HG02588 (cell line): ENCODE measurements around the gene XKR3.
"Not testable (repeated sequence)": the region's sequence is repeated elsewhere in the genome, so short reads cannot be mapped to it uniquely, and the experiment has no call there.

Experiments used
- ATAC-seq: cut with Tn5 transposase; IDR thresholded peaks from one replicate; pipeline ENCODE4 v1.9.1; 2021; ENCODE audit warnings: mild to moderate bottlenecking, moderate library complexity; ENCODE audit not compliant: unreplicated experiment

Gene XKR3

GRCh38 chr22:16748160-16748929 is 76.9 kb downstream of the XKR3 start:
- not testable (repeated sequence) for ATAC-seq

DNA sequence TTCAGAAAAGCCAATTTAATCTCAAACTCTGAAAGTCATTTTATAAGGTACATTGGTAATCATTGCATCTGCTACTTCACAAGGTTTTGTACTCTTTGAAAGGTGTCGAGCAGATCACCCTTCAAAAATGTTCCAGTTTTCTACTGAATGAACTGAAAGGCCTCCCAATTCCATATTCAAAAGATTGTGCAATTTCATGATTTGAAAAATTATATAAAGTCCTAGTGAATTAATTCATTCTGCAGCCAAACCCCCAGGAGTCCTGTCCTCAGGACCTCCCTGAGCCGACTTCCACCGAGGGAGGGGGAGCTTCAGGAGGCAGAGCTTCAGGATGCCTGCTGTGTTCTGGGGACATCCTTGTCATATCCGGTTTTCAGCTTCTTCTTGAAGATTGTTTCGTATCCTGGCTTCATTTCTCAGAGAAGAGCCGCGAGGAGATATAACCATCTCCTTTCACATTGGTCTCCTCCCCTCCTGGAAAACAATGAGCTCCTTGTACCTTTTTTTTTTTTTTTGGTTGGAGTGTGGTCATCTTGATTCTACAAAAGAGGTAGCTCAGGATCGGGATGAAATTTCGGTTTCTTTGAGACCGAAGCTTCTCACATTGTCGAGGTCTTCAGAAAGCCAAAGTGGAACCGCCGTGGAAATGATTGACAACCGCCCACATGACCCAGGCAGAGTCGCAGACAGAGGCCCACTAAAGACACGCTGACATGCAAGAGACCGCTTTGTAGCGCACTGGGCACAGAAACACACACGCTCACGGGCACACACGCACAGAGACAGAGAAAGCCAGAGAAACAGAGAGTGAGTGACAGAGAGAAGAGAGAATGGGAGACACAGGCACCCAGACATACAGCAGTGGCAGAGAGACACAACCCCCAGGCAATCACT is 77.7 kb downstream of the XKR3 start:
- ATAC-seq: not testable (repeated sequence)

GRCh38 chr22:16734271-16734670 is 90.9 kb downstream of the XKR3 start:
- ATAC-seq: not testable (repeated sequence)
